Duodenal mucosa (tissue), 2 donors: ENCODE results near the gene ALOX15.
A peak's percentile ranks its signal among the peaks of the same experiment; 100 is the strongest.

ENCODE experiments used
- H3K27ac ChIP-seq: one replicate; pipeline ENCODE4 v1.7.0; 2013; ENCODE audit warnings: low read depth, low read length
- H3K27me3 ChIP-seq, 2 donors: one replicate each; pipeline ENCODE4 v1.7.0; 2013; ENCODE audit warnings: low read length in 2 of 2, control low read depth in 1 of 2; ENCODE audit not compliant: insufficient read depth in 2 of 2, control insufficient read depth in 1 of 2
- H3K36me3 ChIP-seq, 2 donors: one replicate each; pipeline ENCODE4 v1.7.0; 2013; ENCODE audit warnings: low read length in 2 of 2, control low read depth in 1 of 2; ENCODE audit not compliant: insufficient read depth in 2 of 2, control insufficient read depth in 1 of 2
- H3K4me1 ChIP-seq, 2 donors: one replicate each; pipeline ENCODE4 v1.7.0; 2013; ENCODE audit warnings: low read length in 2 of 2, control low read depth in 1 of 2; ENCODE audit not compliant: insufficient read depth in 2 of 2, control insufficient read depth in 1 of 2
- H3K4me3 ChIP-seq, 2 donors: one replicate each; pipeline ENCODE4 v1.7.0; 2013; ENCODE audit warnings: low read length in 2 of 2, low read depth in 1 of 2
- H3K9ac ChIP-seq, 2 donors: one replicate each; pipeline ENCODE4 v1.7.0; 2013; ENCODE audit warnings: low read length in 2 of 2, low read depth in 1 of 2
- H3K9me3 ChIP-seq, 2 donors: one replicate each; pipeline ENCODE4 v1.7.0; 2013; ENCODE audit warnings: low read length in 2 of 2, control low read depth in 1 of 2; ENCODE audit not compliant: control insufficient read depth in 1 of 2

Gene ALOX15

DNA sequence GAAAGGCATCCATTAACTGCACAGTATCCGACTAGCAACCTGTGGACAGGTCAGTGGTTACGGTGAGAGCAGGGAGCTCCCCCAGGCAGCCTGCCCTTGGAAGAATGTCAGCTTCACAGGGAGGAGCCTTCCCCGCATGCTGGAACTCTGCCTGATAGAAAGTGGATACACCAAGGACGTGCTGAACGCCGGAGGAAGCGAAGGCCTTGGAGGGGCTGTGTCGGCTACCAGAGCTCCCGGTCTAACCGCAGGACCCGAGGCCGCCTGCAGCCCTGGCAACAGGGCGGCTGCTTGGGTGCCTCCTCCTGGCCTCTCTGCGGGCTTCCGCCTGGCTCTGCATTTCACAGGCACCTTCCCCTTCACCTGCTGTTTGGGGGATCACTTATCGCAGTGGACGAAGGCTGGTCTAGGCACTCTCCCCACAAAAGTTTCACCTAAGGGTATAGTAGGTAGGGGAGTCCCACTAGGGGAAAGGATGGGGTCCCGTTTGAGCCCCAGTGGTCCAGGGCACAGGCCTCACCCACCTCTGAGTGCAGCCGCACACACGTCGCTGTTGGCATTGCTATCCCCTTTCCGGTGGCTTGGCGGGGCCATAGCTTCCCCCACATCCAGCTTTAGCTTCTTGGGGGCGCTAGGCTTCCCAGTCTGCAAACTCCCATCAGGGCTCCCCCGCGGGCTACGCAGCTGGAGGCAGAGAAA is 32.7 kb upstream of the ALOX15 start:
- Histone ChIP-seq H3K27me3 (no peaks in the 10 kb centered on the region), H3K9ac (no peak overlapping the region), H3K4me1 (no peaks in the 10 kb centered on the region), H3K36me3 (peaks cover 26 to 80% of the 10 kb centered on the region in 2 donors), H3K4me3 (no peak overlapping the region), H3K9me3 (no peaks in the 10 kb centered on the region), H3K27ac (no peak overlapping the region)

- Histone ChIP-seq H3K9me3 (no peaks in the 10 kb centered on the region), H3K9ac (no peak overlapping the region), H3K36me3 (peaks cover 25 to 71% of the 10 kb centered on the region in 2 donors), H3K27ac (no peak overlapping the region), H3K27me3 (no peaks in the 10 kb centered on the region), H3K4me3 (no peak overlapping the region), H3K4me1 (no peaks in the 10 kb centered on the region)
Observed at GRCh38 chr17:4673169-4673568, 31.7 kb upstream of the ALOX15 start.

- peaks cover 23 to 69% of the 10 kb centered on the region in 2 donors for H3K36me3 ChIP-seq
Observed at GRCh38 chr17:4672751-4673150, 31.3 kb upstream of the ALOX15 start.

DNA sequence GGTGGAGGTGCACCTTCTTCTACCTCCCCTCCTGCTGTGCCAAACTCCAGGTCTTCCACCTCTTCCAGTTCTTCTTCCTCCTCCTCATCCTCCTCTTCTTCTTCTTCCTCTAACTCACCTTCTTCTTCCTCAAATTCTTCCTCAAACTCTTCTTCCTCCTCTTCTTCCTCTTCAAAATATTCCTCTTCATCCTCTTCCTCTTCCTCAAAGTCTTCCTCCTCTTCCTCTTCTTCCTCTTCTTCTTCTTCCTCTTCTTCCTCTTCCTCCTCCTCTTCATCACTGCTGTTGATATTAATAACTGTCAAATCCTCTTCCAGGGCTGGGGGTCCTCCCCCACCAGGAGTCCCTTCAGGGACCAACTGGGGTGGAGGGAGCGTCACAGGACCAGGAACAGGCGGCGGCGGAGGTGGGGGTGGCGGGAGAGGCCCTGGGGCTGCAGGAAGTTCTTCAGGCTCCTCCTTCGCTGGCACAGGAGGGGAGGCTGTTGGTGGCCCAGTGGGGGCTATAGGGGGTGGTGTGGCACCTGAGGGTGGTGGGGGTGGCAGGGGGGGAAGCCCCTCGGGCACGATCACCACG is 30.7 kb upstream of the ALOX15 start:
- Histone ChIP-seq H3K27me3 (no peaks in the 10 kb centered on the region), H3K9me3 (no peaks in the 10 kb centered on the region), H3K4me3 (no peak overlapping the region), H3K36me3 (peaks cover 23 to 63% of the 10 kb centered on the region in 2 donors), H3K9ac (no peak overlapping the region), H3K4me1 (no peaks in the 10 kb centered on the region), H3K27ac (no peak overlapping the region)

More at GRCh38 chr17:4672751-4673150, 31.3 kb upstream of the ALOX15 start:
- Histone ChIP-seq H3K4me1 (no peaks in the 10 kb centered on the region), H3K27ac (no peak overlapping the region), H3K27me3 (no peaks in the 10 kb centered on the region), H3K9ac (no peak overlapping the region), H3K9me3 (no peaks in the 10 kb centered on the region), H3K4me3 (no peak overlapping the region)

GRCh38 chr17:4667166-4667565 is 25.7 kb upstream of the ALOX15 start:
- H3K4me1 ChIP-seq: peaks cover 10 to 13% of the 10 kb centered on the region in 2 donors

GRCh38 chr17:4666296-4666695 is 24.8 kb upstream of the ALOX15 start:
- no peak overlapping the region for H3K27ac ChIP-seq
- peaks cover 10 to 13% of the 10 kb centered on the region in 2 donors for H3K4me1 ChIP-seq
- no peak overlapping the region for H3K9ac ChIP-seq
- no peaks in the 10 kb centered on the region for H3K9me3 ChIP-seq
- no peak overlapping the region for H3K4me3 ChIP-seq
- H3K27me3 ChIP-seq: no peaks in the 10 kb centered on the region
- peaks cover 0 to 8% of the 10 kb centered on the region in 2 donors for H3K36me3 ChIP-seq

More at GRCh38 chr17:4667166-4667565, 25.7 kb upstream of the ALOX15 start:
- peaks cover 0 to 17% of the 10 kb centered on the region in 2 donors for H3K36me3 ChIP-seq
- no peak overlapping the region for H3K9ac ChIP-seq
- no peak overlapping the region for H3K4me3 ChIP-seq
- no peak overlapping the region for H3K27ac ChIP-seq
- no peaks in the 10 kb centered on the region for H3K27me3 ChIP-seq
- H3K9me3 ChIP-seq: no peaks in the 10 kb centered on the region

- Histone ChIP-seq H3K36me3 (no peaks in the 10 kb centered on the region), H3K27ac (no peak overlapping the region), H3K4me1 (peaks cover 10 to 13% of the 10 kb centered on the region in 2 donors), H3K9me3 (no peaks in the 10 kb centered on the region), H3K4me3 (no peak overlapping the region), H3K27me3 (no peaks in the 10 kb centered on the region), H3K9ac (peak overlapping the region in 1 of 2 donors; percentile 6)
Observed at GRCh38 chr17:4665027-4665426, 23.5 kb upstream of the ALOX15 start.

DNA sequence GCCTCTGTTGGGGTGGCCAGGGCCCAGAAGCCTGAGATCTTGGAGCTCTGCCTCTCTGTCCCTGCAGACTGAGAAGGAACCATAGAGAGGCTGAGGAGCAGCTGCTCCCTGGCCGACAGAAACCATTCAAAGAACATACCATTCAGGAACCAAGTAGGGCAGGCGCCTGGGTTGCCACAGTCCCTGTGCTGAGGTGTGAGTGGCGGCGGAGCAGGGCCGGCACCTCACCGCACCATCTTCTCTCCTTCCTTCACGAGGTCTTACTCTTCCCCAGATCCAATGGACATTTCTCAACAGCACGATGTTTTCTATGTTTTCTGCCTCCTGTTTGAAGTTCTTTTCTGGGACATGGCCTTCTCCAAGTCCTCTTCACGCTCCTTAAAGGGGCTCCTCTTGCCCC is 22.8 kb upstream of the ALOX15 start:
- Histone ChIP-seq H3K27ac (no peak overlapping the region), H3K9ac (no peak overlapping the region), H3K36me3 (no peaks in the 10 kb centered on the region), H3K27me3 (no peaks in the 10 kb centered on the region), H3K4me1 (peaks cover 10 to 13% of the 10 kb centered on the region in 2 donors), H3K4me3 (no peak overlapping the region), H3K9me3 (no peaks in the 10 kb centered on the region)

GRCh38 chr17:4663711-4664110 is 22.2 kb upstream of the ALOX15 start:
- no peaks in the 10 kb centered on the region for H3K27me3 ChIP-seq
- no peaks in the 10 kb centered on the region for H3K36me3 ChIP-seq
- peaks cover 10 to 13% of the 10 kb centered on the region in 2 donors for H3K4me1 ChIP-seq
- no peaks in the 10 kb centered on the region for H3K9me3 ChIP-seq
- no peak overlapping the region for H3K9ac ChIP-seq
- no peak overlapping the region for H3K27ac ChIP-seq
- H3K4me3 ChIP-seq: no peak overlapping the region

DNA sequence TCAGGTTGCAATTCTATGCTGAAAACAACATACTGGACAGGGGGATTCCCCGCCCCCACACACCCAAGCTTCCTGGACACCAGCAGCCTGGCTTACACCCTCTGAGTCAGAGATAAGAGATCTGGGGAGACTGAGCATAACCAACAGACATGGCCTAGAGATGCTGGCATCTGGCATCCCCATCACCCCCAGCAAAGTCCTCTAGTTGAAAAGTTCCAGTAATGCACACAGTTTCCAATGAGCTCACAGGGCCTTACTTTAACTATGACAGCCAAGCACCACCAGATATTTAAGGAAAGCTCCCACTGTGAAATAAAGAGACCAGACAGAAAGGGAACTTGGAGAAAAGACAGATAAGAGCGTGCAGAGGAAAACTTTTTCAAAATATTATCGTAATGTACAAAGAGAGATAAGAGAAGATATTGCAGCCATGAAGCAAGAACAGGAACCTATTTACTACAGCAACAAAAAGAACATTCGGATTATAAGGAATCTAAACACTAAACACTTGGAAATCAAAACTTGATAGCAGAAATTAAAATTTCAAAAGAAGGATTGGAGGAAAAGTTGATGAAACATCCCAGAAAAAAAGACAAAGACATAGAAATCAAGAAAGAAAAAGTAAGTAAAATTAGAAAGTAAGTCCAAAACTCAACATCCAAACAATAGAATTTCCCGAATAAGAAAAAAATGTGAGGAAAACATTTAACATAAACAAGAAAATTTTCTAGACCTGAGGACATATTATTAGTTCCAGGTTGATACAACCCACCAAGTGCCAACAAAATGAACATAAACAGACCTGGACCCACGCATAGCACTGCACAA is 17.2 kb upstream of the ALOX15 start:
- no peaks in the 10 kb centered on the region for H3K4me1 ChIP-seq
- H3K9ac ChIP-seq: no peak overlapping the region
- H3K36me3 ChIP-seq: no peaks in the 10 kb centered on the region
- H3K27me3 ChIP-seq: no peaks in the 10 kb centered on the region
- no peak overlapping the region for H3K4me3 ChIP-seq
- H3K9me3 ChIP-seq: no peaks in the 10 kb centered on the region
- no peak overlapping the region for H3K27ac ChIP-seq
